ENCODE data around the gene MFAP3.

The MFAP3 gene

GRCh38 chr5:154103233-154103632 is 64.5 kb downstream of the MFAP3 start:
- in situ Hi-C loops (cut with MboI; ENCODE audit: low sequenced_read_pairs, unreplicated experiment), result no loop called here
- no peak for DNase-seq (ENCODE audit: low spot score)
- no peak for TF ChIP-seq CTCF (IDR thresholded peaks at IDR 0.05; ENCODE audit: borderline replicate concordance, control extremely low read depth, extremely low read depth, insufficient read depth, missing control alignments)

Data from GM13976 (cell line).